HepG2 (cell line): ENCODE data around the gene AJUBA. TPM values are rescaled to one million over a fixed set of nuclear protein-coding genes. Genes with fewer than 3 reads are reported as not detected.
"Not testable (repeated sequence)": the region's sequence is repeated elsewhere in the genome, so short reads cannot be mapped to it uniquely, and the experiment has no call there.

Experiments
- ATAC-seq: fragments of 200-7000 bp; cut with Tn5 transposase; 3 replicates; pipeline ENCODE4 v1.9.1; 2020; ENCODE audit warnings: mild to moderate bottlenecking, moderate library complexity
- BruUV-seq: library from RNA; stranded (reverse); fragments of 400-500 nt; replicated peaks from 2 replicates; lab custom pipeline; 2021; lab: Mats Ljungman, UMichigan
- CTCF ChIA-PET: fragments of 300-600 bp; formaldehyde crosslinking; extraction: SDS; loops from one replicate; lab custom pipeline; 2021; ENCODE audit warnings: low total read pairs, inconsistent platforms, low intra/inter-chr PET ratio; lab: Yijun Ruan, JAX
- POLR2A ChIA-PET: fragments of 350-600 bp; sonication (Branson Sonifier 250); formaldehyde crosslinking; loops from one replicate; lab custom pipeline; 2020; ENCODE audit warnings: antibody characterized with exemption, inconsistent platforms; lab: Yijun Ruan, JAX
- DNase-seq: peaks from one replicate; pipeline ENCODE4 v3.0.0-alpha.2; 2015; ENCODE audit warnings: low spot score
- FAIRE-seq: peaks from 3 replicates; lab custom pipeline; 2011; peaks lifted over from hg19 to GRCh38; lab: Jason Lieb, UNC
- H2AFZ ChIP-seq: one replicate; pipeline ENCODE4 v1.6.1; 2011; ENCODE audit warnings: low read length, inconsistent platforms
- H3K27ac ChIP-seq: fragments of 300-600 bp; 3 replicates; pipeline ENCODE4 v1.8.0; 2011; ENCODE audit warnings: mixed run types, mild to moderate bottlenecking, mixed read lengths, low read length, inconsistent platforms; ENCODE audit not compliant: insufficient read depth; ENCODE audit errors: extremely low read length
- H3K27me3 ChIP-seq, 2 experiments: fragments of 200-600 bp in 1 of 2; 2 replicates in 1 of 2; 3 replicates in 1 of 2; pipeline versions ENCODE4 v1.6.0 to v1.8.0; 2011; ENCODE audit warnings: low read length in 2 of 2, mild to moderate bottlenecking in 2 of 2, moderate library complexity in 2 of 2, inconsistent platforms in 1 of 2; ENCODE audit not compliant: insufficient read depth in 2 of 2, control insufficient read depth in 1 of 2
- H3K36me3 ChIP-seq, 2 experiments: fragments of 200-600 bp in 1 of 2; replicated peaks in 1 of 2; 2 replicates in 1 of 2; 3 replicates in 1 of 2; pipeline versions ENCODE4 v1.5.1 to v1.8.0; 2011; ENCODE audit warnings: low read length in 2 of 2, inconsistent platforms in 1 of 2; ENCODE audit not compliant: insufficient read depth in 2 of 2, control insufficient read depth in 1 of 2
- H3K4me1 ChIP-seq: 2 replicates; pipeline ENCODE4 v1.5.1; 2012; ENCODE audit warnings: low read length, inconsistent platforms; ENCODE audit not compliant: insufficient read depth
- H3K4me2 ChIP-seq: 2 replicates; pipeline ENCODE4 v1.6.0; 2011; ENCODE audit warnings: low read depth, low read length, inconsistent platforms
- H3K4me3 ChIP-seq, 3 experiments: fragments of 200-600 bp in 1 of 3; sonication (generic), shearing (Covaris generic) in 1 of 3; replicated peaks in 1 of 3; 2 replicates each; pipeline ENCODE4 v1.5.1; 2011 to 2016; ENCODE audit warnings: low read length in 3 of 3, inconsistent platforms in 2 of 3, low read depth in 2 of 3, mild to moderate bottlenecking in 2 of 3, control low read depth in 1 of 3, mixed read lengths in 1 of 3; ENCODE audit not compliant: insufficient read depth in 1 of 3
- H3K79me2 ChIP-seq: one replicate; pipeline ENCODE4 v1.6.1; 2011; ENCODE audit warnings: low read length, inconsistent platforms; ENCODE audit not compliant: insufficient read depth
- H3K9ac ChIP-seq: 2 replicates; pipeline ENCODE4 v1.6.0; 2011; ENCODE audit warnings: mild to moderate bottlenecking, low read depth, low read length, inconsistent platforms; ENCODE audit not compliant: insufficient read depth
- H3K9me3 ChIP-seq: 2 replicates; pipeline ENCODE4 v1.5.1; 2012; ENCODE audit warnings: mild to moderate bottlenecking, low read length
- H4K20me1 ChIP-seq: 2 replicates; pipeline ENCODE4 v1.6.0; 2011; ENCODE audit warnings: inconsistent platforms, mild to moderate bottlenecking, low read length, moderate library complexity; ENCODE audit not compliant: insufficient read depth
- ADNP ChIP-seq: sonication (generic); formaldehyde crosslinking; IDR thresholded peaks from 2 replicates; pipeline ENCODE4 v1.4.0; 2020; ENCODE audit warnings: missing genetic modification reagents
- JUNB ChIP-seq: sonication (generic); formaldehyde crosslinking; IDR thresholded peaks from 2 replicates; pipeline ENCODE4 v1.8.0; 2022; ENCODE audit warnings: missing genetic modification reagents, mild to moderate bottlenecking, borderline replicate concordance
- MED8 ChIP-seq: sonication (generic); formaldehyde crosslinking; IDR thresholded peaks from 2 replicates; pipeline ENCODE4 v1.8.1; 2023; ENCODE audit warnings: mild to moderate bottlenecking, missing genetic modification reagents; ENCODE audit not compliant: insufficient replicate concordance
- NFKB2 ChIP-seq: sonication (generic); formaldehyde crosslinking; IDR thresholded peaks from 2 replicates; pipeline ENCODE4 v1.4.0; 2020; ENCODE audit warnings: missing genetic modification reagents, borderline replicate concordance
- NFYB ChIP-seq: sonication (generic); formaldehyde crosslinking; IDR thresholded peaks from 2 replicates; pipeline ENCODE4 v1.4.0; 2020; ENCODE audit warnings: missing genetic modification reagents
- SALL2 ChIP-seq: sonication (generic); formaldehyde crosslinking; IDR thresholded peaks from 2 replicates; pipeline ENCODE4 v1.8.1; 2023; ENCODE audit warnings: mild to moderate bottlenecking, missing genetic modification reagents, inconsistent platforms
- TEAD2 ChIP-seq: sonication (generic); formaldehyde crosslinking; IDR thresholded peaks from 2 replicates; pipeline ENCODE4 v1.9.0; 2021; ENCODE audit warnings: missing genetic modification reagents
- YEATS4 ChIP-seq: sonication (generic); formaldehyde crosslinking; IDR thresholded peaks from 2 replicates; pipeline ENCODE4 v1.4.0; 2020; ENCODE audit warnings: missing genetic modification reagents, borderline replicate concordance
- ZMYM2 ChIP-seq: sonication (generic); formaldehyde crosslinking; IDR thresholded peaks from 2 replicates; pipeline ENCODE4 v1.8.0; 2022; ENCODE audit warnings: mild to moderate bottlenecking, missing genetic modification reagents
- ZNF605 ChIP-seq: sonication (generic); formaldehyde crosslinking; IDR thresholded peaks from 2 replicates; pipeline ENCODE4 v1.8.0; 2022; ENCODE audit warnings: mild to moderate bottlenecking, missing genetic modification reagents
- ZNF777 ChIP-seq: sonication (generic); formaldehyde crosslinking; IDR thresholded peaks from 2 replicates; pipeline ENCODE4 v1.4.0; 2020; ENCODE audit warnings: missing genetic modification reagents
- ZNF850 ChIP-seq: sonication (generic); formaldehyde crosslinking; conservative IDR thresholded peaks from 2 replicates; pipeline ENCODE4 v1.9.0; 2021; ENCODE audit warnings: mild to moderate bottlenecking, missing genetic modification reagents
- WGBS: methylation state at CpG from one replicate; pipeline ENCODE4 v1.1.6; 2017; ENCODE audit warnings: low lambda C conversion rate; 5-methylcytosine and 5-hydroxymethylcytosine counted together
- in situ Hi-C: cut with HindIII; loops from 2 replicates; pipeline ENCODE4 v1.10.0; 2017; ENCODE audit warnings: low pct_unique_long_range_greater_than_20kb; ENCODE audit not compliant: extremely low pct_ligation_motif_present
- intact Hi-C: fragments of 100-400 bp; cut with micrococcal nuclease; formaldehyde crosslinking; loops from one replicate; pipeline ENCODE4 v1.10.0; 2022; ENCODE audit not compliant: unreplicated experiment
- polyA plus RNA-seq, 8 experiments: library from polyadenylated mRNA; depleted of rRNA in 3 of 8; stranded (reverse) in 7 of 8; unstranded in 1 of 8; fragments of >200 nt; fragmentation: Illumina TruSeq in 4 of 8; extraction: Trizol in 4 of 8; gene quantifications; 2 replicates each; pipeline versions ENCODE4 v1.2.1 to v1.2.3, GENCODE V29; 2011 to 2016; ENCODE audit warnings: low read depth in 4 of 8, missing spikeins in 1 of 8, mixed read lengths in 1 of 8; ENCODE audit not compliant: insufficient read depth in 1 of 8
- total RNA-seq, 5 experiments: library from RNA; depleted of rRNA; stranded (reverse); fragments of >200 nt; fragmentation: Illumina TruSeq; extraction: Trizol; gene quantifications; 2 replicates each; pipeline ENCODE4 v1.2.3, GENCODE V29; 2016; ENCODE audit warnings: low read depth in 1 of 5
- TF ChIP-seq, protein P1 (sequence below): sonication (generic); formaldehyde crosslinking; IDR thresholded peaks from 2 replicates; pipeline ENCODE4 v1.4.0; 2020; ENCODE audit warnings: low read depth, missing genetic modification reagents
- TF ChIP-seq, protein P2 (sequence below): IDR thresholded peaks from 2 replicates; pipeline ENCODE4 v1.6.1; 2016; ENCODE audit warnings: mild to moderate bottlenecking

AJUBA gene
- total and polyA plus RNA-seq, 2 of the 13 experiments (the other 11 are each of a cell fraction or from before 2014, with no cell fraction given): 157 to 241 TPM

- Histone ChIP-seq H2AFZ (no peak overlapping the region), H3K27me3 (no peaks in the 10 kb centered on the region), H3K27ac (no peak overlapping the region), H3K4me1 (peaks cover 18% of the 10 kb centered on the region), H3K36me3 (no peaks in the 10 kb centered on the region), H3K79me2 (no peaks in the 10 kb centered on the region), H3K9ac (no peak overlapping the region), H3K4me2 (no peak overlapping the region), H4K20me1 (no peaks in the 10 kb centered on the region), H3K9me3 (no peaks in the 10 kb centered on the region), H3K4me3 (no peak overlapping the region)
- BruUV-seq: no TSS peak
- DNase-seq (no peak), ATAC-seq (no peak), FAIRE-seq (no peak)
- 80% methylated on average over 4 of the region's 4 CpGs for WGBS
- TF ChIP-seq JUNB (CRISPR knock-in tag) (0 out of 2 replicates have a peak, but pooled peaks have one; percentile 24), TEAD2 (CRISPR knock-in tag) (no peak)
- TF ChIP-seq, protein P1, sequence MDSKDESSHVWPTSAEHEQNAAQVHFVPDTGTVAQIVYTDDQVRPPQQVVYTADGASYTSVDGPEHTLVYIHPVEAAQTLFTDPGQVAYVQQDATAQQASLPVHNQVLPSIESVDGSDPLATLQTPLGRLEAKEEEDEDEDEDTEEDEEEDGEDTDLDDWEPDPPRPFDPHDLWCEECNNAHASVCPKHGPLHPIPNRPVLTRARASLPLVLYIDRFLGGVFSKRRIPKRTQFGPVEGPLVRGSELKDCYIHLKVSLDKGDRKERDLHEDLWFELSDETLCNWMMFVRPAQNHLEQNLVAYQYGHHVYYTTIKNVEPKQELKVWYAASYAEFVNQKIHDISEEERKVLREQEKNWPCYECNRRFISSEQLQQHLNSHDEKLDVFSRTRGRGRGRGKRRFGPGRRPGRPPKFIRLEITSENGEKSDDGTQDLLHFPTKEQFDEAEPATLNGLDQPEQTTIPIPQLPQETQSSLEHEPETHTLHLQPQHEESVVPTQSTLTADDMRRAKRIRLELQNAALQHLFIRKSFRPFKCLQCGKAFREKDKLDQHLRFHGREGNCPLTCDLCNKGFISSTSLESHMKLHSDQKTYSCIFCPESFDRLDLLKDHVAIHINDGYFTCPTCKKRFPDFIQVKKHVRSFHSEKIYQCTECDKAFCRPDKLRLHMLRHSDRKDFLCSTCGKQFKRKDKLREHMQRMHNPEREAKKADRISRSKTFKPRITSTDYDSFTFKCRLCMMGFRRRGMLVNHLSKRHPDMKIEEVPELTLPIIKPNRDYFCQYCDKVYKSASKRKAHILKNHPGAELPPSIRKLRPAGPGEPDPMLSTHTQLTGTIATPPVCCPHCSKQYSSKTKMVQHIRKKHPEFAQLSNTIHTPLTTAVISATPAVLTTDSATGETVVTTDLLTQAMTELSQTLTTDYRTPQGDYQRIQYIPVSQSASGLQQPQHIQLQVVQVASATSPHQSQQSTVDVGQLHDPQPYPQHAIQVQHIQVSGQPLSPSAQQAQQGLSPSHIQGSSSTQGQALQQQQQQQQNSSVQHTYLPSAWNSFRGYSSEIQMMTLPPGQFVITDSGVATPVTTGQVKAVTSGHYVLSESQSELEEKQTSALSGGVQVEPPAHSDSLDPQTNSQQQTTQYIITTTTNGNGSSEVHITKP (CRISPR knock-in tag): peak; percentile 53; the same call in 1 of the 2 replicates
- in situ Hi-C loops: no loop called here
- intact Hi-C loops: no loop called here
- POLR2A ChIA-PET: interaction anchor here (2.6 to 4.2 kb wide), 3 partner anchors 8 to 86 kb away, joined by 6 to 44 read pairs (median 7); partner anchors contain the start of gene PRMT5
- CTCF ChIA-PET: no interaction called here
These were observed 33.3 kb upstream of the AJUBA start for GRCh38 chr14:23015618-23016017.

GRCh38 chr14:23013749-23014054, 31.4 kb upstream of the AJUBA start:
- H3K9me3 ChIP-seq, H4K20me1 ChIP-seq, in situ Hi-C loops, H3K79me2 ChIP-seq, BruUV-seq, H3K27me3 ChIP-seq, DNase-seq, FAIRE-seq, H2AFZ ChIP-seq, H3K36me3 ChIP-seq, H3K4me2 ChIP-seq, intact Hi-C loops, H3K4me3 ChIP-seq, H3K9ac ChIP-seq, H3K27ac ChIP-seq, CTCF ChIA-PET, ATAC-seq: not testable (repeated sequence)
- peaks cover 34% of the 10 kb centered on the region for H3K4me1 ChIP-seq
- 45% methylated on average over 5 of the region's 5 CpGs for WGBS
- POLR2A ChIA-PET: interaction anchor here (1.0 to 3.7 kb wide), 7 partner anchors 9 to 84 kb away, joined by 3 to 17 read pairs (median 6); partner anchors contain the start of genes ACIN1, C14orf119 and PRMT5
- TF ChIP-seq, protein P2, sequence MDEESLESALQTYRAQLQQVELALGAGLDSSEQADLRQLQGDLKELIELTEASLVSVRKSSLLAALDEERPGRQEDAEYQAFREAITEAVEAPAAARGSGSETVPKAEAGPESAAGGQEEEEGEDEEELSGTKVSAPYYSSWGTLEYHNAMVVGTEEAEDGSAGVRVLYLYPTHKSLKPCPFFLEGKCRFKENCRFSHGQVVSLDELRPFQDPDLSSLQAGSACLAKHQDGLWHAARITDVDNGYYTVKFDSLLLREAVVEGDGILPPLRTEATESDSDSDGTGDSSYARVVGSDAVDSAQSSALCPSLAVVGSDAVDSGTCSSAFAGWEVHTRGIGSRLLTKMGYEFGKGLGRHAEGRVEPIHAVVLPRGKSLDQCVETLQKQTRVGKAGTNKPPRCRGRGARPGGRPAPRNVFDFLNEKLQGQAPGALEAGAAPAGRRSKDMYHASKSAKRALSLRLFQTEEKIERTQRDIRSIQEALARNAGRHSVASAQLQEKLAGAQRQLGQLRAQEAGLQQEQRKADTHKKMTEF (CRISPR knock-in tag): 0 out of 2 replicates have a peak, but pooled peaks have one; percentile 7
- TF ChIP-seq NFKB2 (CRISPR knock-in tag) (peak; percentile 51; the same call in 1 of the 2 replicates), SALL2 (0 out of 2 replicates have a peak, but pooled peaks have one; percentile 26), ZNF605 (CRISPR knock-in tag) (peak; percentile 50; the same call in 1 of the 2 replicates), ADNP (CRISPR knock-in tag) (0 out of 2 replicates have a peak, but pooled peaks have one; percentile 54), ZNF850 (CRISPR knock-in tag) (0 out of 2 replicates have a peak, but pooled peaks have one; percentile 57), NFYB (CRISPR knock-in tag) (0 out of 2 replicates have a peak, but pooled peaks have one; percentile 11), MED8 (CRISPR knock-in tag) (peak; percentile 43), ZMYM2 (CRISPR knock-in tag) (peak; percentile 79), ZNF777 (CRISPR knock-in tag) (peak; percentile 29; the same call in 1 of the 2 replicates), YEATS4 (0 out of 2 replicates have a peak, but pooled peaks have one; percentile 30)
